A549 (cell line): Measurements from ENCODE around the gene COBL. TPM values are rescaled to one million over a fixed set of nuclear protein-coding genes. Genes with fewer than 3 reads are reported as not detected.

Source experiments
- ATAC-seq, 2 experiments: fragments of 200-7000 bp in 1 of 2; fragments of >200 bp in 1 of 2; cut with Nextera tagmentation in 1 of 2; cut with Tn5 transposase in 1 of 2; 3 replicates each; pipeline versions ENCODE4 v1.8.0 to v1.9.1; 2018 to 2020; ENCODE audit warnings: mild to moderate bottlenecking in 1 of 2, moderate library complexity in 1 of 2
- CTCF ChIA-PET: fragments of 300-600 bp; sonication (Branson Sonifier 250); formaldehyde crosslinking; extraction: SDS; loops from one replicate; lab custom pipeline; 2021; ENCODE audit warnings: antibody characterized with exemption, inconsistent platforms; lab: Yijun Ruan, JAX
- POLR2A ChIA-PET: fragments of 350-600 bp; formaldehyde crosslinking; extraction: SDS; loops from one replicate; lab custom pipeline; 2021; ENCODE audit warnings: antibody characterized with exemption, inconsistent platforms; lab: Yijun Ruan, JAX
- DNase-seq, 2 experiments: peaks; one replicate each; pipeline versions ENCODE4 v3.0.0 to v3.0.0-alpha.2; 2011 to 2016; ENCODE audit warnings: low read depth in 1 of 2, low spot score in 1 of 2
- FAIRE-seq: peaks from 2 replicates; lab custom pipeline; 2011; peaks lifted over from hg19 to GRCh38; lab: Jason Lieb, UNC
- H3K27ac ChIP-seq, 2 experiments: fragments of >200 bp; sonication (Bioruptor Twin); formaldehyde crosslinking; 3 replicates each; pipeline ENCODE4 v1.5.1; 2016 to 2017
- H3K4me1 ChIP-seq: fragments of >200 bp; sonication (Bioruptor Twin); formaldehyde crosslinking; 3 replicates; pipeline ENCODE4 v1.6.1; 2016
- H3K4me2 ChIP-seq: fragments of >200 bp; sonication (Bioruptor Twin); formaldehyde crosslinking; 3 replicates; pipeline ENCODE4 v1.6.1; 2016
- H3K4me3 ChIP-seq: fragments of >200 bp; sonication (Bioruptor Twin); formaldehyde crosslinking; 3 replicates; pipeline ENCODE4 v1.5.1; 2016
- H3K9me3 ChIP-seq: fragments of >200 bp; sonication (Bioruptor Twin); formaldehyde crosslinking; 3 replicates; pipeline ENCODE4 v1.6.1; 2016
- CEBPB ChIP-seq, 2 experiments: fragments of >200 bp in 1 of 2; sonication (Bioruptor Twin) in 1 of 2; formaldehyde crosslinking in 1 of 2; IDR thresholded peaks; 2 replicates each; pipeline ENCODE4 v1.6.1; 2012 to 2016
- CTCF ChIP-seq: fragments of >200 bp; sonication (Bioruptor Twin); formaldehyde crosslinking; IDR thresholded peaks from 3 replicates; pipeline ENCODE4 v1.5.1; 2016
- ELK1 ChIP-seq: fragments of 150-350 bp; IDR thresholded peaks from 2 replicates; pipeline ENCODE4 v1.6.1; 2014; ENCODE audit warnings: low read depth, mild to moderate bottlenecking, low read length
- ESRRA ChIP-seq: fragments of 150-350 bp; IDR thresholded peaks from 2 replicates; pipeline ENCODE4 v1.6.1; 2014; ENCODE audit warnings: mild to moderate bottlenecking, low read length, borderline replicate concordance
- HDAC2 ChIP-seq: fragments of 200-600 bp; sonication (generic); IDR thresholded peaks from 2 replicates; pipeline ENCODE4 v1.6.1; 2016
- HES2 ChIP-seq: fragments of >200 bp; sonication (Bioruptor Twin); formaldehyde crosslinking; IDR thresholded peaks from 2 replicates; pipeline ENCODE4 v1.6.1; 2016
- HEYL ChIP-seq: fragments of 250-450 bp; sonication (Bioruptor Pico); IDR thresholded peaks from 2 replicates; pipeline ENCODE4 v1.8.0; 2021; ENCODE audit warnings: mild to moderate bottlenecking, moderate library complexity
- HOXB13 ChIP-seq: fragments of 250-450 bp; sonication (Bioruptor Pico); IDR thresholded peaks from 2 replicates; pipeline ENCODE4 v1.5.0; 2020; ENCODE audit warnings: low read depth, mild to moderate bottlenecking, moderate library complexity
- HOXB5 ChIP-seq: fragments of 250-450 bp; sonication (Bioruptor Pico); IDR thresholded peaks from 2 replicates; pipeline ENCODE4 v1.5.0; 2020; ENCODE audit warnings: mild to moderate bottlenecking, moderate library complexity
- KDM5A ChIP-seq: fragments of 200-600 bp; sonication (generic); IDR thresholded peaks from 2 replicates; pipeline ENCODE4 v1.6.1; 2016; ENCODE audit warnings: antibody characterized with exemption, mild to moderate bottlenecking
- MAZ ChIP-seq: fragments of 150-350 bp; IDR thresholded peaks from 2 replicates; pipeline ENCODE4 v1.6.1; 2014; ENCODE audit warnings: antibody characterized with exemption, low read depth, low read length, borderline replicate concordance
- NPAS2 ChIP-seq: fragments of 250-450 bp; sonication (Bioruptor Pico); IDR thresholded peaks from 2 replicates; pipeline ENCODE4 v1.8.0; 2022; ENCODE audit warnings: mild to moderate bottlenecking, moderate library complexity, borderline replicate concordance
- REST ChIP-seq: fragments of 200-600 bp; sonication (generic); IDR thresholded peaks from 2 replicates; pipeline ENCODE4 v1.6.1; 2016; ENCODE audit warnings: antibody characterized with exemption, mild to moderate bottlenecking, moderate library complexity
- SREBF2 ChIP-seq: fragments of 450-650 bp; IDR thresholded peaks from 2 replicates; pipeline ENCODE4 v1.6.1; 2014; ENCODE audit warnings: mild to moderate bottlenecking, moderate library complexity
- TFCP2L1 ChIP-seq: fragments of 250-450 bp; sonication (Bioruptor Pico); IDR thresholded peaks from 2 replicates; pipeline ENCODE4 v1.5.0; 2021; ENCODE audit warnings: mild to moderate bottlenecking
- WGBS: methylation state at CpG from one replicate; pipeline ENCODE4 v1.1.6; 2017; ENCODE audit errors: missing lambda C conversion rate; 5-methylcytosine and 5-hydroxymethylcytosine counted together
- polyA plus RNA-seq, 4 experiments: library from polyadenylated mRNA; depleted of rRNA in 3 of 4; stranded (reverse); fragments of >200 nt; fragmentation: RNase III in 1 of 4; extraction: RNeasy Plus Mini Kit Qiagen cat#74134 plus additional on column Dnase treatment in 1 of 4; gene quantifications; 2 replicates in 3 of 4; 3 replicates in 1 of 4; pipeline ENCODE4 v1.2.3, GENCODE V29; 2011 to 2017

Gene COBL
- polyA plus RNA-seq, 2 of the 4 experiments (the other 2 are of a cell fraction), result 1.5 to 7.4 TPM

- no peak overlapping the region for H3K27ac ChIP-seq
- no peak for DNase-seq
- POLR2A ChIA-PET, result no interaction called here
- TF ChIP-seq HOXB5 (CRISPR knock-in tag), result no peak
- TF ChIP-seq, all 56 proteins: peak for 0
- H3K4me3 ChIP-seq, result no peak overlapping the region
- FAIRE-seq (no peak), ATAC-seq (no peak)
- 81% methylated on average over 12 of the region's 12 CpGs for WGBS
- no peak overlapping the region for H3K4me2 ChIP-seq
- no peaks in the 10 kb centered on the region for H3K9me3 ChIP-seq
- H3K4me1 ChIP-seq, result no peaks in the 10 kb centered on the region
- CTCF ChIA-PET, result interaction anchor here (0.9 to 2.4 kb wide), 2 partner anchors 13 to 61 kb away, joined by 7 to 9 read pairs; no protein-coding TSS in a partner anchor
These were observed 235.9 kb downstream of the COBL start for GRCh38 chr7:51080622-51081269.

- DNase-seq, result no peak
- ChIA-PET POLR2A (no interaction called here), CTCF (interaction anchor here (0.9 to 2.4 kb wide), 4 partner anchors 9 to 61 kb away, joined by 4 to 9 read pairs (median 6); no protein-coding TSS in a partner anchor)
- FAIRE-seq, result no peak
- H3K4me2 ChIP-seq, result no peak overlapping the region
- no peak for ATAC-seq
- no peak overlapping the region for H3K27ac ChIP-seq
- no peaks in the 10 kb centered on the region for H3K9me3 ChIP-seq
- no peaks in the 10 kb centered on the region for H3K4me1 ChIP-seq
- no peak for TF ChIP-seq KDM5A
- no peak for TF ChIP-seq HEYL
- no peak for TF ChIP-seq ELK1
- no peak for TF ChIP-seq CEBPB (IDR thresholded peaks at IDR 0.05)
- no peak for TF ChIP-seq REST
- TF ChIP-seq HES2, result no peak
- no peak for TF ChIP-seq CTCF
- no peak for TF ChIP-seq NPAS2 (CRISPR knock-in tag)
- TF ChIP-seq SREBF2, result no peak
- H3K4me3 ChIP-seq, result no peak overlapping the region
- 75% methylated on average over 6 of the region's 6 CpGs for WGBS
These were observed 236.4 kb downstream of the COBL start for GRCh38 chr7:51080216-51080615.

GRCh38 chr7:51079494-51079893 is 237.1 kb downstream of the COBL start:
- DNase-seq, result no peak
- no peak for TF ChIP-seq REST
- no peak for TF ChIP-seq HDAC2
- TF ChIP-seq ESRRA, result no peak
- TF ChIP-seq MAZ, result no peak
- no peak for TF ChIP-seq HOXB13 (CRISPR knock-in tag)
- no peak for TF ChIP-seq TFCP2L1 (CRISPR knock-in tag)
- no peak overlapping the region for H3K27ac ChIP-seq
- no peak for FAIRE-seq
- POLR2A ChIA-PET, result no interaction called here
- no peaks in the 10 kb centered on the region for H3K4me1 ChIP-seq
- no peaks in the 10 kb centered on the region for H3K9me3 ChIP-seq
- H3K4me2 ChIP-seq, result no peak overlapping the region
- ATAC-seq, result no peak
- CTCF ChIA-PET, result interaction anchor here (1.1 to 1.6 kb wide), 3 partner anchors 8 to 24 kb away, joined by 3 to 5 read pairs (median 4); no protein-coding TSS in a partner anchor
- WGBS, result 73% methylated on average over 4 of the region's 4 CpGs
- no peak overlapping the region for H3K4me3 ChIP-seq
